H1 (cell line): ENCODE results near the gene FOXP2. TPM values are rescaled to one million over a fixed set of nuclear protein-coding genes. Genes with fewer than 3 reads are reported as not detected.

Experiments
- CTCF ChIA-PET: fragments of 300-600 bp; sonication (Branson Sonifier 250); formaldehyde crosslinking; loops from one replicate; lab custom pipeline; 2021; ENCODE audit not compliant: partially characterized antibody; lab: Charles Lee
- POLR2A ChIA-PET: fragments of 300-600 bp; sonication (Branson Sonifier 250); formaldehyde crosslinking; loops from one replicate; lab custom pipeline; 2021; ENCODE audit warnings: inconsistent platforms; ENCODE audit not compliant: partially characterized antibody; lab: Charles Lee
- DNase-seq, 2 experiments: peaks; one replicate each; pipeline versions ENCODE4 v3.0.0 to v3.0.0-alpha.2; 2010 to 2022; ENCODE audit warnings: low spot score in 2 of 2, low read depth in 1 of 2, mixed read lengths in 1 of 2
- FAIRE-seq: peaks from 2 replicates; lab custom pipeline; 2011; peaks lifted over from hg19 to GRCh38; lab: Jason Lieb, UNC
- H2AFZ ChIP-seq: 2 replicates; pipeline ENCODE4 v1.8.1; 2012; ENCODE audit warnings: low read length, inconsistent platforms
- H2AK5ac ChIP-seq: 2 replicates; pipeline ENCODE4 v1.6.1; 2013; ENCODE audit warnings: low read depth, low read length
- H2BK120ac ChIP-seq: replicated peaks from 2 replicates; pipeline ENCODE3; 2013; ENCODE audit warnings: low read depth, low read length, inconsistent platforms
- H2BK12ac ChIP-seq: 2 replicates; pipeline ENCODE4 v1.6.1; 2013; ENCODE audit warnings: low read depth, low read length
- H2BK15ac ChIP-seq: 2 replicates; pipeline ENCODE4 v1.6.1; 2013; ENCODE audit warnings: low read length
- H2BK20ac ChIP-seq: 2 replicates; pipeline ENCODE4 v1.6.1; 2013; ENCODE audit warnings: low read length
- H2BK5ac ChIP-seq: 2 replicates; pipeline ENCODE4 v1.6.1; 2013; ENCODE audit warnings: low read depth, low read length
- H3K14ac ChIP-seq: 2 replicates; pipeline ENCODE4 v1.6.1; 2013; ENCODE audit warnings: inconsistent platforms; ENCODE audit not compliant: insufficient read length
- H3K18ac ChIP-seq: 2 replicates; pipeline ENCODE4 v1.6.1; 2013; ENCODE audit warnings: low read length; ENCODE audit errors: extremely low read depth
- H3K23ac ChIP-seq: 2 replicates; pipeline ENCODE4 v1.6.1; 2013; ENCODE audit warnings: inconsistent platforms; ENCODE audit not compliant: insufficient read length
- H3K23me2 ChIP-seq: 2 replicates; pipeline ENCODE4 v1.6.1; 2013; ENCODE audit warnings: low read depth, low read length
- H3K27ac ChIP-seq: 2 replicates; pipeline ENCODE4 v1.6.1; 2011; ENCODE audit warnings: low read depth, low read length, inconsistent platforms
- H3K27me3 ChIP-seq, 4 experiments: replicated peaks in 1 of 4; 1 replicate in 1 of 4; 2 replicates in 3 of 4; pipeline versions ENCODE4 v1.6.1 to v1.8.1; 2011 to 2013; ENCODE audit warnings: low read length in 3 of 4, mild to moderate bottlenecking in 3 of 4, inconsistent platforms in 2 of 4, mixed read lengths in 2 of 4, moderate library complexity in 1 of 4; ENCODE audit not compliant: control insufficient read depth in 3 of 4, insufficient read depth in 3 of 4; ENCODE audit errors: extremely low read depth in 1 of 4
- H3K36me3 ChIP-seq, 4 experiments: 2 replicates each; pipeline versions ENCODE4 v1.6.1 to v1.8.1; 2011 to 2013; ENCODE audit warnings: mild to moderate bottlenecking in 4 of 4, low read length in 3 of 4, moderate library complexity in 2 of 4, control low read depth in 1 of 4, inconsistent platforms in 1 of 4; ENCODE audit not compliant: insufficient read depth in 4 of 4, control insufficient read depth in 2 of 4
- H3K4ac ChIP-seq: replicated peaks from 2 replicates; pipeline ENCODE3; 2013; ENCODE audit warnings: low read length, low read depth, mixed read lengths, inconsistent platforms; ENCODE audit not compliant: insufficient read length
- H3K4me1 ChIP-seq, 4 experiments: replicated peaks in 1 of 4; 1 replicate in 1 of 4; 2 replicates in 3 of 4; pipeline versions ENCODE4 v1.6.1 to v1.8.1; 2011 to 2013; ENCODE audit warnings: low read length in 3 of 4, inconsistent platforms in 2 of 4, mixed read lengths in 1 of 4; ENCODE audit not compliant: insufficient read depth in 4 of 4, control insufficient read depth in 3 of 4
- H3K4me2 ChIP-seq, 2 experiments: 2 replicates each; pipeline versions ENCODE4 v1.6.1 to v1.8.1; 2011 to 2013; ENCODE audit warnings: low read depth in 2 of 2, low read length in 2 of 2, control low read depth in 1 of 2, inconsistent platforms in 1 of 2, mild to moderate bottlenecking in 1 of 2; ENCODE audit not compliant: insufficient read depth in 1 of 2
- H3K4me3 ChIP-seq, 4 experiments: fragments of 200-600, 300-600 bp in 1 of 4; sonication (generic), shearing (Covaris generic), sonication (Bioruptor Twin) in 1 of 4; 2 replicates each; pipeline versions ENCODE4 v1.5.1 to v1.8.1; 2011 to 2016; ENCODE audit warnings: low read length in 4 of 4, low read depth in 3 of 4, control low read depth in 2 of 4, inconsistent platforms in 2 of 4, mild to moderate bottlenecking in 2 of 4, mixed read lengths in 1 of 4, moderate library complexity in 1 of 4; ENCODE audit not compliant: insufficient read depth in 2 of 4; ENCODE audit errors: extremely low read depth in 1 of 4
- H3K56ac ChIP-seq: replicated peaks from 2 replicates; pipeline ENCODE3; 2013; ENCODE audit warnings: low read depth, mild to moderate bottlenecking, mixed read lengths, low read length, inconsistent platforms; ENCODE audit not compliant: insufficient read length
- H3K79me1 ChIP-seq: 2 replicates; pipeline ENCODE4 v1.6.1; 2013; ENCODE audit warnings: low read depth, low read length, control low read depth
- H3K79me2 ChIP-seq, 2 experiments: 2 replicates each; pipeline versions ENCODE4 v1.6.1 to v1.8.1; 2012 to 2013; ENCODE audit warnings: low read length in 2 of 2, mild to moderate bottlenecking in 2 of 2, inconsistent platforms in 1 of 2; ENCODE audit not compliant: insufficient read depth in 2 of 2, control insufficient read depth in 1 of 2
- H3K9ac ChIP-seq, 4 experiments: replicated peaks in 1 of 4; 1 replicate in 1 of 4; 2 replicates in 3 of 4; pipeline versions ENCODE4 v1.6.1 to v1.8.1; 2011 to 2013; ENCODE audit warnings: low read depth in 3 of 4, low read length in 3 of 4, control low read depth in 2 of 4, mild to moderate bottlenecking in 2 of 4, moderate library complexity in 2 of 4, inconsistent platforms in 1 of 4; ENCODE audit errors: extremely low read depth in 1 of 4
- H3K9me3 ChIP-seq, 2 experiments: 2 replicates each; pipeline versions ENCODE4 v1.6.1 to v1.8.1; 2012 to 2013; ENCODE audit warnings: mild to moderate bottlenecking in 2 of 2, moderate library complexity in 2 of 2, control low read depth in 1 of 2, inconsistent platforms in 1 of 2, low read depth in 1 of 2, low read length in 1 of 2, mixed read lengths in 1 of 2; ENCODE audit not compliant: insufficient read depth in 2 of 2
- H4K20me1 ChIP-seq, 2 experiments: replicated peaks in 1 of 2; 2 replicates each; pipeline versions ENCODE3 to v1.8.1; 2011 to 2013; ENCODE audit warnings: inconsistent platforms in 2 of 2, low read length in 2 of 2, mild to moderate bottlenecking in 1 of 2; ENCODE audit not compliant: insufficient read depth in 2 of 2, control insufficient read depth in 1 of 2
- H4K5ac ChIP-seq: 2 replicates; pipeline ENCODE4 v1.6.1; 2013; ENCODE audit warnings: low read length, low read depth, mixed read lengths, inconsistent platforms; ENCODE audit not compliant: insufficient read length
- H4K8ac ChIP-seq: 2 replicates; pipeline ENCODE4 v1.8.0; 2013; ENCODE audit warnings: mild to moderate bottlenecking, moderate library complexity, low read length, inconsistent platforms; ENCODE audit not compliant: insufficient read depth; ENCODE audit errors: extremely low read depth
- H4K91ac ChIP-seq: replicated peaks from 2 replicates; pipeline ENCODE3; 2013; ENCODE audit warnings: low read length, mixed read lengths, inconsistent platforms; ENCODE audit not compliant: insufficient read length
- E2F6 ChIP-seq: IDR thresholded peaks from 2 replicates; pipeline ENCODE4 v1.6.1; 2012; ENCODE audit warnings: inconsistent platforms
- KDM5A ChIP-seq: fragments of 200-600 bp; IDR thresholded peaks from 2 replicates; pipeline ENCODE4 v1.7.1; 2012; ENCODE audit warnings: mild to moderate bottlenecking, low read length, inconsistent platforms, mixed read lengths
- WGBS, 2 experiments: shearing (Covaris generic) in 1 of 2; methylation state at CpG; one replicate each; pipeline versions ENCODE4 v1.1.6 to v1.1.7; 2013 to 2015; ENCODE audit warnings: low lambda C conversion rate in 2 of 2, mixed read lengths in 2 of 2, inconsistent platforms in 1 of 2, low coverage in 1 of 2, missing lambda C conversion rate in 1 of 2; ENCODE audit not compliant: insufficient replicate concordance in 2 of 2, insufficient coverage in 1 of 2, insufficient read length in 1 of 2; ENCODE audit errors: extremely low coverage in 1 of 2, missing lambda C conversion rate in 1 of 2; 5-methylcytosine and 5-hydroxymethylcytosine counted together
- polyA plus RNA-seq, 7 experiments: library from polyadenylated mRNA; depleted of rRNA in 3 of 7; stranded (reverse) in 5 of 7; unstranded in 2 of 7; fragments of >200 nt in 5 of 7; fragments of 200-250 nt in 2 of 7; gene quantifications; 1 replicate in 5 of 7; 2 replicates in 1 of 7; 4 replicates in 1 of 7; pipeline versions ENCODE4 v1.2.1 to v1.2.3, GENCODE V29; 2011 to 2013; ENCODE audit warnings: missing spikeins in 2 of 7, mixed read lengths in 2 of 7
- total RNA-seq: library from RNA; stranded (reverse); fragmentation: NEBNext Ultra II Directional; extraction: Animal tissue kit (Norgen Biotek cat#: 25700); gene quantifications from 2 replicates; pipeline ENCODE4 v1.2.1, GENCODE V29; 2021

The FOXP2 gene
- total and polyA plus RNA-seq, 2 of the 8 experiments (the other 6 are each of a cell fraction or from before 2014, with no cell fraction given): 0.09 to 0.43 TPM

- no peak overlapping the region for H2AK5ac ChIP-seq
- H3K4me1 ChIP-seq: peaks cover 2 to 21% (median 6%) of the 10 kb centered on the region in 4 experiments; a peak in 5 of 7 replicates
- no peak overlapping the region for H3K4ac ChIP-seq
- H3K23me2 ChIP-seq: no peaks in the 10 kb centered on the region
- H4K91ac ChIP-seq: no peak overlapping the region
- no peak overlapping the region for H3K9ac ChIP-seq
- FAIRE-seq (no peak), DNase-seq (peak in 1 of 2 experiments; percentile 46)
- no peaks in the 10 kb centered on the region for H3K79me2 ChIP-seq
- 69% methylated on average over 6 of the region's 6 CpGs; no CpG with 5 or more reads in 1 of the 2 experiments for WGBS, 2 experiments
- H2BK15ac ChIP-seq: no peak overlapping the region
- no peaks in the 10 kb centered on the region for H3K79me1 ChIP-seq
- no peaks in the 10 kb centered on the region for H3K36me3 ChIP-seq
- H2AFZ ChIP-seq: no peak overlapping the region
- no peaks in the 10 kb centered on the region for H4K20me1 ChIP-seq
- peak overlapping the region in 1 of 2 experiments; percentile 6; a peak in 1 of 4 replicates for H3K4me2 ChIP-seq
- H2BK5ac ChIP-seq: no peak overlapping the region
- TF ChIP-seq KDM5A (no peak), E2F6 (0 out of 2 replicates have a peak, but pooled peaks have one; percentile 20)
- H3K9me3 ChIP-seq: no peaks in the 10 kb centered on the region
- no peaks in the 10 kb centered on the region for H3K27me3 ChIP-seq
- no peak overlapping the region for H3K27ac ChIP-seq
- H2BK12ac ChIP-seq: no peak overlapping the region
- no peak overlapping the region for H4K8ac ChIP-seq
- POLR2A ChIA-PET: no interaction called here
- CTCF ChIA-PET: interaction anchor here (1.2 kb wide), 1 partner anchor 13 kb away, joined by 3 read pairs; no protein-coding TSS in a partner anchor
- no peak overlapping the region for H3K23ac ChIP-seq
- H3K18ac ChIP-seq: no peak overlapping the region
- H4K5ac ChIP-seq: no peak overlapping the region
- no peak overlapping the region for H2BK120ac ChIP-seq
- no peak overlapping the region for H2BK20ac ChIP-seq
- no peak overlapping the region for H3K56ac ChIP-seq
- no peak overlapping the region for H3K14ac ChIP-seq
- H3K4me3 ChIP-seq: no peak overlapping the region
Measured at GRCh38 chr7:114708646-114709045, 294.0 kb downstream of the FOXP2 start.
